Loucy (cell line): Measurements from ENCODE around the gene KRTAP19-4.

ENCODE experiments used
- H2AFZ ChIP-seq: fragments of 200-600 bp; sonication (generic); 2 replicates; pipeline ENCODE4 v1.6.0; 2016; ENCODE audit warnings: antibody characterized with exemption, mild to moderate bottlenecking, low read length, moderate library complexity
- H3F3A ChIP-seq: fragments of 200-600 bp; 2 replicates; pipeline ENCODE4 v1.6.0; 2016; ENCODE audit warnings: antibody characterized with exemption, low read depth, mild to moderate bottlenecking
- H3K27me3 ChIP-seq: fragments of 200-600 bp; sonication (generic); 2 replicates; pipeline ENCODE4 v1.6.1; 2014; ENCODE audit warnings: low read length, mild to moderate bottlenecking; ENCODE audit not compliant: insufficient read depth, poor library complexity, severe bottlenecking
- H3K36me3 ChIP-seq: fragments of 200-600 bp; sonication (generic); 2 replicates; pipeline ENCODE4 v1.6.1; 2016; ENCODE audit warnings: low read length; ENCODE audit not compliant: insufficient read depth
- H3K4me1 ChIP-seq: fragments of 200-600 bp; sonication (generic); 2 replicates; pipeline ENCODE4 v1.5.1; 2014; ENCODE audit warnings: low read length, mild to moderate bottlenecking; ENCODE audit not compliant: insufficient read depth, poor library complexity, severe bottlenecking
- H3K4me2 ChIP-seq: fragments of 200-600 bp; sonication (generic); 2 replicates; pipeline ENCODE4 v1.6.0; 2014; ENCODE audit warnings: antibody characterized with exemption, low read length, low read depth, mild to moderate bottlenecking; ENCODE audit not compliant: poor library complexity, severe bottlenecking
- H3K4me3 ChIP-seq: fragments of 200-600 bp; sonication (generic); 2 replicates; pipeline ENCODE4 v1.5.1; 2014; ENCODE audit warnings: low read length, mild to moderate bottlenecking, mixed read lengths; ENCODE audit not compliant: poor library complexity, severe bottlenecking
- H3K79me2 ChIP-seq: fragments of 200-600 bp; sonication (generic); 2 replicates; pipeline ENCODE4 v1.6.1; 2014; ENCODE audit warnings: low read length; ENCODE audit not compliant: insufficient read depth
- H3K9ac ChIP-seq: fragments of 200-600 bp; sonication (generic); 2 replicates; pipeline ENCODE4 v1.6.0; 2014; ENCODE audit warnings: mild to moderate bottlenecking, low read depth, low read length, moderate library complexity; ENCODE audit not compliant: poor library complexity, severe bottlenecking
- H3K9me2 ChIP-seq: fragments of 200-600 bp; sonication (generic); replicated peaks from 2 replicates; pipeline ENCODE4 v1.6.1; 2016; ENCODE audit warnings: low read depth, low read length, mixed read lengths
- H3K9me3 ChIP-seq: fragments of 200-600 bp; sonication (generic); 2 replicates; pipeline ENCODE4 v1.6.1; 2014; ENCODE audit warnings: mild to moderate bottlenecking, antibody characterized with exemption, low read length, low read depth; ENCODE audit not compliant: insufficient read depth
- H4K20me1 ChIP-seq: fragments of 200-600 bp; sonication (generic); 2 replicates; pipeline ENCODE4 v1.6.0; 2014; ENCODE audit warnings: antibody characterized with exemption, low read length, mild to moderate bottlenecking; ENCODE audit not compliant: insufficient read depth, poor library complexity, severe bottlenecking
- EZH2phosphoT487 ChIP-seq: fragments of 200-600 bp; IDR thresholded peaks from 2 replicates; pipeline ENCODE4 v1.6.1; 2018; ENCODE audit warnings: antibody characterized with exemption, mild to moderate bottlenecking, moderate library complexity, borderline replicate concordance
- TF ChIP-seq, protein P1 (sequence below): fragments of 200-600 bp; sonication (generic); conservative IDR thresholded peaks from 2 replicates; pipeline ENCODE4 v1.5.1; 2014; ENCODE audit warnings: mild to moderate bottlenecking, antibody characterized with exemption, low read length

KRTAP19-4 gene

GRCh38 chr21:30447056-30447455 lies 49.9 kb downstream of the KRTAP19-4 start:
- H3K79me2 ChIP-seq, result no peaks in the 10 kb centered on the region
- no peak overlapping the region for H3K4me2 ChIP-seq
- no peaks in the 10 kb centered on the region for H3K9me3 ChIP-seq
- no peaks in the 10 kb centered on the region for H3K9me2 ChIP-seq
- H3K27me3 ChIP-seq, result no peaks in the 10 kb centered on the region
- H3K36me3 ChIP-seq, result no peaks in the 10 kb centered on the region
- H4K20me1 ChIP-seq, result no peaks in the 10 kb centered on the region
- no peak overlapping the region for H2AFZ ChIP-seq
- TF ChIP-seq EZH2phosphoT487, result no peak
- TF ChIP-seq, protein P1, sequence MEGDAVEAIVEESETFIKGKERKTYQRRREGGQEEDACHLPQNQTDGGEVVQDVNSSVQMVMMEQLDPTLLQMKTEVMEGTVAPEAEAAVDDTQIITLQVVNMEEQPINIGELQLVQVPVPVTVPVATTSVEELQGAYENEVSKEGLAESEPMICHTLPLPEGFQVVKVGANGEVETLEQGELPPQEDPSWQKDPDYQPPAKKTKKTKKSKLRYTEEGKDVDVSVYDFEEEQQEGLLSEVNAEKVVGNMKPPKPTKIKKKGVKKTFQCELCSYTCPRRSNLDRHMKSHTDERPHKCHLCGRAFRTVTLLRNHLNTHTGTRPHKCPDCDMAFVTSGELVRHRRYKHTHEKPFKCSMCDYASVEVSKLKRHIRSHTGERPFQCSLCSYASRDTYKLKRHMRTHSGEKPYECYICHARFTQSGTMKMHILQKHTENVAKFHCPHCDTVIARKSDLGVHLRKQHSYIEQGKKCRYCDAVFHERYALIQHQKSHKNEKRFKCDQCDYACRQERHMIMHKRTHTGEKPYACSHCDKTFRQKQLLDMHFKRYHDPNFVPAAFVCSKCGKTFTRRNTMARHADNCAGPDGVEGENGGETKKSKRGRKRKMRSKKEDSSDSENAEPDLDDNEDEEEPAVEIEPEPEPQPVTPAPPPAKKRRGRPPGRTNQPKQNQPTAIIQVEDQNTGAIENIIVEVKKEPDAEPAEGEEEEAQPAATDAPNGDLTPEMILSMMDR, result no peak
- H3K4me1 ChIP-seq, result no peaks in the 10 kb centered on the region
- H3K4me3 ChIP-seq, result no peak overlapping the region
- H3F3A ChIP-seq, result no peaks in the 10 kb centered on the region
- no peak overlapping the region for H3K9ac ChIP-seq
